PC-9 (cell line): ENCODE results near the gene IMPA2. TPM values are rescaled to one million over a fixed set of nuclear protein-coding genes. Genes with fewer than 3 reads are reported as not detected.

Experiments used
- BruUV-seq: library from RNA; stranded (reverse); fragments of 400-500 nt; replicated peaks from 2 replicates; lab custom pipeline; 2021; lab: Mats Ljungman, UMichigan
- CTCF ChIA-PET: fragments of 300-600 bp; sonication (Branson Sonifier 250); formaldehyde crosslinking; loops from one replicate; lab custom pipeline; 2022; ENCODE audit warnings: antibody characterized with exemption; lab: Charles Lee
- POLR2A ChIA-PET: fragments of 300-600 bp; sonication (Branson Sonifier 250); formaldehyde crosslinking; loops from one replicate; lab custom pipeline; 2022; ENCODE audit warnings: antibody characterized with exemption; ENCODE audit not compliant: unreplicated experiment; lab: Charles Lee
- DNase-seq, 2 experiments: peaks; one replicate each; pipeline versions ENCODE4 v3.0.0 to v3.0.0-alpha.2; 2015 to 2022; ENCODE audit warnings: mixed read lengths in 1 of 2
- H2AFZ ChIP-seq: fragments of 200-600 bp; sonication (generic); 2 replicates; pipeline ENCODE4 v1.8.1; 2017; ENCODE audit warnings: antibody characterized with exemption
- H3F3A ChIP-seq: fragments of 200-600 bp; sonication (generic); 2 replicates; pipeline ENCODE4 v1.8.1; 2017; ENCODE audit warnings: antibody characterized with exemption, mild to moderate bottlenecking, low read depth; ENCODE audit not compliant: insufficient read depth
- H3K27ac ChIP-seq: fragments of 200-600 bp; sonication (generic); 2 replicates; pipeline ENCODE4 v1.6.1; 2016; ENCODE audit warnings: mixed run types
- H3K27me3 ChIP-seq: fragments of 200-600 bp; sonication (generic); 2 replicates; pipeline ENCODE4 v1.6.1; 2016; ENCODE audit warnings: low read depth, mixed run types; ENCODE audit not compliant: insufficient read depth
- H3K36me3 ChIP-seq: fragments of 200-600 bp; sonication (generic); 2 replicates; pipeline ENCODE4 v1.6.1; 2016; ENCODE audit warnings: low read depth, mixed run types
- H3K4me1 ChIP-seq: fragments of 200-600 bp; sonication (generic); replicated peaks from 2 replicates; pipeline ENCODE4 v1.6.1; 2016; ENCODE audit warnings: mixed run types; ENCODE audit not compliant: insufficient read depth
- H3K4me2 ChIP-seq: fragments of 200-600 bp; sonication (generic); 2 replicates; pipeline ENCODE4 v1.6.1; 2017; ENCODE audit warnings: mixed run types
- H3K4me3 ChIP-seq: fragments of 200-600 bp; sonication (generic); 2 replicates; pipeline ENCODE4 v1.6.1; 2016; ENCODE audit warnings: mixed run types
- H3K79me2 ChIP-seq: fragments of 200-600 bp; sonication (generic); 2 replicates; pipeline ENCODE4 v1.6.1; 2017; ENCODE audit warnings: low read depth, mixed run types
- H3K9me2 ChIP-seq: fragments of 200-600 bp; sonication (generic); 2 replicates; pipeline ENCODE4 v1.8.1; 2017; ENCODE audit warnings: mild to moderate bottlenecking; ENCODE audit not compliant: insufficient read depth
- H3K9me3 ChIP-seq: fragments of 200-600 bp; sonication (generic); 2 replicates; pipeline ENCODE4 v1.8.1; 2016; ENCODE audit warnings: low read depth; ENCODE audit not compliant: insufficient read depth
- H4K20me1 ChIP-seq: fragments of 200-600 bp; sonication (generic); 2 replicates; pipeline ENCODE4 v1.8.1; 2017; ENCODE audit not compliant: insufficient read depth
- CTCF ChIP-seq: fragments of 200-600 bp; sonication (generic); conservative IDR thresholded peaks from 2 replicates; pipeline ENCODE4 v1.6.1; 2017; ENCODE audit warnings: mixed run types, antibody characterized with exemption, mild to moderate bottlenecking, moderate library complexity
- EZH2 ChIP-seq: fragments of 200-600 bp; sonication (generic); IDR thresholded peaks from 2 replicates; pipeline ENCODE4 v1.8.0; 2017; ENCODE audit warnings: antibody characterized with exemption, low read depth
- intact Hi-C: fragments of 100-400 bp; cut with micrococcal nuclease; formaldehyde crosslinking; loops from one replicate; pipeline ENCODE4 v1.10.0; 2022; ENCODE audit not compliant: unreplicated experiment
- total RNA-seq: library from RNA; stranded (reverse); gene quantifications from 2 replicates; pipeline ENCODE4 v1.2.3, GENCODE V29; 2021

Gene IMPA2
- total RNA-seq, 1 experiment from 2014 or later = 91.4 TPM

- ChIA-PET POLR2A (no interaction called here), CTCF (no interaction called here)
- no peaks in the 10 kb centered on the region for H4K20me1 ChIP-seq
- H3K79me2 ChIP-seq = no peaks in the 10 kb centered on the region
- no peaks in the 10 kb centered on the region for H3K4me1 ChIP-seq
- no peak overlapping the region for H3K4me2 ChIP-seq
- H3K9me2 ChIP-seq = no peaks in the 10 kb centered on the region
- TF ChIP-seq CTCF = no peak
- TF ChIP-seq EZH2 = no peak
- H3F3A ChIP-seq = no peaks in the 10 kb centered on the region
- intact Hi-C loops = no loop called here
- no peaks in the 10 kb centered on the region for H3K27me3 ChIP-seq
- no peak overlapping the region for H2AFZ ChIP-seq
- no peak overlapping the region for H3K4me3 ChIP-seq
- no peaks in the 10 kb centered on the region for H3K9me3 ChIP-seq
- no peaks in the 10 kb centered on the region for H3K36me3 ChIP-seq
- no peak overlapping the region for H3K27ac ChIP-seq
- BruUV-seq = no TSS peak
- DNase-seq = no peak
Measured at GRCh38 chr18:12057419-12058039, 76.2 kb downstream of the IMPA2 start.

GRCh38 chr18:12059334-12060181 is 78.3 kb downstream of the IMPA2 start:
- peak overlapping the region; percentile 65; the same call in 1 of the 2 replicates for H3K4me2 ChIP-seq
- H3K4me3 ChIP-seq = no peak overlapping the region
- CTCF ChIA-PET = interaction anchor here (0.6 to 0.7 kb wide), 3 partner anchors 17 to 268 kb away, joined by 3 to 13 read pairs (median 3); no protein-coding TSS in a partner anchor

More at GRCh38 chr18:12059334-12060181, 78.3 kb downstream of the IMPA2 start:
- Histone ChIP-seq H3K9me3 (no peaks in the 10 kb centered on the region), H2AFZ (no peak overlapping the region), H4K20me1 (no peaks in the 10 kb centered on the region), H3K36me3 (no peaks in the 10 kb centered on the region), H3K27me3 (no peaks in the 10 kb centered on the region), H3K79me2 (no peaks in the 10 kb centered on the region), H3F3A (no peaks in the 10 kb centered on the region), H3K4me1 (no peaks in the 10 kb centered on the region), H3K9me2 (no peaks in the 10 kb centered on the region), H3K27ac (no peak overlapping the region)
- intact Hi-C loops = no loop called here
- no peak for TF ChIP-seq EZH2
- TF ChIP-seq CTCF = no peak
- POLR2A ChIA-PET = interaction anchor here (0.6 kb wide), 2 partner anchors 20 to 157 kb away, joined by 3 to 6 read pairs; no protein-coding TSS in a partner anchor
- no TSS peak for BruUV-seq
- DNase-seq = no peak
